A549 (cell line): ENCODE data around the gene FUT3.

Experiments used
- CEBPB ChIP-seq, 2 experiments: fragments of >200 bp in 1 of 2; sonication (Bioruptor Twin) in 1 of 2; formaldehyde crosslinking in 1 of 2; IDR thresholded peaks; 2 replicates each; pipeline ENCODE4 v1.6.1; 2012 to 2016
- EHMT2 ChIP-seq: fragments of 200-600 bp; sonication (generic); IDR thresholded peaks from 2 replicates; pipeline ENCODE4 v1.6.1; 2016; ENCODE audit warnings: antibody characterized with exemption, low read depth, mild to moderate bottlenecking, moderate library complexity
- EP300 ChIP-seq, 2 experiments: fragments of >200 bp; sonication (Bioruptor Twin); formaldehyde crosslinking; IDR thresholded peaks; 2 replicates in 1 of 2; 3 replicates in 1 of 2; pipeline ENCODE4 v1.6.1; 2016 to 2017
- GATA3 ChIP-seq: IDR thresholded peaks from 2 replicates; pipeline ENCODE4 v1.6.1; 2012; ENCODE audit warnings: borderline replicate concordance
- MAZ ChIP-seq: fragments of 150-350 bp; IDR thresholded peaks from 2 replicates; pipeline ENCODE4 v1.6.1; 2014; ENCODE audit warnings: antibody characterized with exemption, low read depth, low read length, borderline replicate concordance
- POLR2A ChIP-seq: IDR thresholded peaks from 2 replicates; pipeline ENCODE4 v1.6.1; 2012; ENCODE audit warnings: mild to moderate bottlenecking, low read length
- POLR2AphosphoS2 ChIP-seq: conservative IDR thresholded peaks from 2 replicates; pipeline ENCODE4 v1.6.1; 2012; ENCODE audit warnings: low read length, improper control_type of control experiment, inconsistent platforms
- RAD21 ChIP-seq, 2 experiments: fragments of >200 bp in 1 of 2; sonication (Bioruptor Twin) in 1 of 2; formaldehyde crosslinking in 1 of 2; IDR thresholded peaks in 1 of 2; conservative IDR thresholded peaks in 1 of 2; 2 replicates in 1 of 2; 3 replicates in 1 of 2; pipeline ENCODE4 v1.6.1; 2012 to 2018; ENCODE audit warnings: inconsistent platforms in 1 of 2
- RCOR1 ChIP-seq: fragments of 150-350 bp; IDR thresholded peaks from 2 replicates; pipeline ENCODE4 v1.6.1; 2014; ENCODE audit warnings: antibody characterized with exemption, low read length, low read depth
- TF ChIP-seq, protein P1 (sequence below): fragments of >200 bp; sonication (Bioruptor Twin); formaldehyde crosslinking; IDR thresholded peaks from 3 replicates; pipeline ENCODE4 v1.5.1; 2016
- TF ChIP-seq, protein P2 (sequence below): fragments of 450-650 bp; IDR thresholded peaks from 2 replicates; pipeline ENCODE4 v1.6.1; 2014; ENCODE audit warnings: antibody characterized with exemption
- TF ChIP-seq, protein P3 (sequence below): fragments of 250-450 bp; sonication (Bioruptor Pico); IDR thresholded peaks from 2 replicates; pipeline ENCODE4 v1.5.0; 2021; ENCODE audit warnings: mild to moderate bottlenecking, moderate library complexity, borderline replicate concordance
- TF ChIP-seq, protein P4 (sequence below): IDR thresholded peaks from 2 replicates; pipeline ENCODE4 v1.6.1; 2012

DNA sequence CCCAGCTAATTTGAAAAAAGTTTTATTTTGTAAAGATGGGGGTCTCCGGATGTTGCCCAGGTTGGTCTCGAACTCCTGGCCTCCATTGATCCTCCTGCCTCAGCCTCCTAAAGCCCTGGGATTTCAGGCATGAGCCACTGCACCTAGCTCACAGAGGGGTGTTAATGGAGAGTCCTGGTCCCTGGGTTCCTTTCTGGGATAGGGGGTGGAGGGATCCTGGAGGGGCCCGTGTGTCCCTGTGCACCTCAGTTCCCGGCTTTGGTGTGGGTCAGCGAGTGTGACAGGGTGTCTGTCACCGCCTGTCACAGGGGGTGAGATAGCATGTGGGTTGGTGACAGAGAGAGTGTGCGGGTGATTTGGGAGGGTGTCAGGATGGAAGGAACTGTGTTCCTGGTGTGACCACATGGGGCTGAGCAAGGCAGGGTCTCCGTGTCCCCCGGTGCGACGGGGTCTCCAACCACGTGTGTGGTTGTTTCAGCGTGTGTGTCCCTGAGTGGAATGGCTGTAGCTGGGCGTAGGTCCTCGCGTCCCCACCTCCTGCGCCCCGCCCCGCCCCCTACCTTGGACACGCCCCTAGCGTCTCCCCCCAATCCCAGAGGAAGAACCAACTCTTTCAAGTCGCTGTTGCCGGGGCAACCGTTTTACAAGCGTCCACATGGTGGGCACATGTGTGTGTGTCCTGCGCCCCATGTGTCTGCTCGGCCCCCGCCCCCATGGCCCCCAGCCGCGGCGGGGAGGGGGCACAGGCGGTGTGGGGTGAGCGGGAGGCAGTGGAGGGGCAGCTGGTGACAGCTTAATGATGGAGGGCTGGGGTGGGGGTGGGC lies 49.2 kb downstream of the FUT3 start:
- TF ChIP-seq, protein P1, sequence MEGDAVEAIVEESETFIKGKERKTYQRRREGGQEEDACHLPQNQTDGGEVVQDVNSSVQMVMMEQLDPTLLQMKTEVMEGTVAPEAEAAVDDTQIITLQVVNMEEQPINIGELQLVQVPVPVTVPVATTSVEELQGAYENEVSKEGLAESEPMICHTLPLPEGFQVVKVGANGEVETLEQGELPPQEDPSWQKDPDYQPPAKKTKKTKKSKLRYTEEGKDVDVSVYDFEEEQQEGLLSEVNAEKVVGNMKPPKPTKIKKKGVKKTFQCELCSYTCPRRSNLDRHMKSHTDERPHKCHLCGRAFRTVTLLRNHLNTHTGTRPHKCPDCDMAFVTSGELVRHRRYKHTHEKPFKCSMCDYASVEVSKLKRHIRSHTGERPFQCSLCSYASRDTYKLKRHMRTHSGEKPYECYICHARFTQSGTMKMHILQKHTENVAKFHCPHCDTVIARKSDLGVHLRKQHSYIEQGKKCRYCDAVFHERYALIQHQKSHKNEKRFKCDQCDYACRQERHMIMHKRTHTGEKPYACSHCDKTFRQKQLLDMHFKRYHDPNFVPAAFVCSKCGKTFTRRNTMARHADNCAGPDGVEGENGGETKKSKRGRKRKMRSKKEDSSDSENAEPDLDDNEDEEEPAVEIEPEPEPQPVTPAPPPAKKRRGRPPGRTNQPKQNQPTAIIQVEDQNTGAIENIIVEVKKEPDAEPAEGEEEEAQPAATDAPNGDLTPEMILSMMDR: no peak
- TF ChIP-seq EP300 (IDR thresholded peaks at IDR 0.05) (no peak), GATA3 (no peak), POLR2AphosphoS2 (no peak), POLR2A (no peak), MAZ (no peak), RCOR1 (no peak), RAD21 (conservative IDR thresholded peaks at IDR 0.05 in 1 of 2, IDR thresholded peaks at IDR 0.05 in 1 of 2) (no peak), EHMT2 (no peak), CEBPB (IDR thresholded peaks at IDR 0.05) (no peak)
- TF ChIP-seq, protein P2, sequence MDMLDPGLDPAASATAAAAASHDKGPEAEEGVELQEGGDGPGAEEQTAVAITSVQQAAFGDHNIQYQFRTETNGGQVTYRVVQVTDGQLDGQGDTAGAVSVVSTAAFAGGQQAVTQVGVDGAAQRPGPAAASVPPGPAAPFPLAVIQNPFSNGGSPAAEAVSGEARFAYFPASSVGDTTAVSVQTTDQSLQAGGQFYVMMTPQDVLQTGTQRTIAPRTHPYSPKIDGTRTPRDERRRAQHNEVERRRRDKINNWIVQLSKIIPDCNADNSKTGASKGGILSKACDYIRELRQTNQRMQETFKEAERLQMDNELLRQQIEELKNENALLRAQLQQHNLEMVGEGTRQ: no peak
- TF ChIP-seq, protein P3, sequence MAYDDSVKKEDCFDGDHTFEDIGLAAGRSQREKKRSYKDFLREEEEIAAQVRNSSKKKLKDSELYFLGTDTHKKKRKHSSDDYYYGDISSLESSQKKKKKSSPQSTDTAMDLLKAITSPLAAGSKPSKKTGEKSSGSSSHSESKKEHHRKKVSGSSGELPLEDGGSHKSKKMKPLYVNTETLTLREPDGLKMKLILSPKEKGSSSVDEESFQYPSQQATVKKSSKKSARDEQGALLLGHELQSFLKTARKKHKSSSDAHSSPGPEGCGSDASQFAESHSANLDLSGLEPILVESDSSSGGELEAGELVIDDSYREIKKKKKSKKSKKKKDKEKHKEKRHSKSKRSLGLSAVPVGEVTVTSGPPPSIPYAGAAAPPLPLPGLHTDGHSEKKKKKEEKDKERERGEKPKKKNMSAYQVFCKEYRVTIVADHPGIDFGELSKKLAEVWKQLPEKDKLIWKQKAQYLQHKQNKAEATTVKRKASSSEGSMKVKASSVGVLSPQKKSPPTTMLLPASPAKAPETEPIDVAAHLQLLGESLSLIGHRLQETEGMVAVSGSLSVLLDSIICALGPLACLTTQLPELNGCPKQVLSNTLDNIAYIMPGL: no peak
- TF ChIP-seq, protein P4, sequence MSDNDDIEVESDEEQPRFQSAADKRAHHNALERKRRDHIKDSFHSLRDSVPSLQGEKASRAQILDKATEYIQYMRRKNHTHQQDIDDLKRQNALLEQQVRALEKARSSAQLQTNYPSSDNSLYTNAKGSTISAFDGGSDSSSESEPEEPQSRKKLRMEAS: no peak
